ENCODE data around the gene FARS2.

Gene FARS2

GRCh38 chr6:5378331-5378730, 117.0 kb downstream of the FARS2 start:
- DNase-seq (ENCODE audit: low read depth in 2 of 2): no peak

- DNase-seq (ENCODE audit: low read depth in 2 of 2): no peak
These were observed 118.4 kb downstream of the FARS2 start for GRCh38 chr6:5379647-5380242.

GRCh38 chr6:5383856-5384255, 122.5 kb downstream of the FARS2 start:
- DNase-seq (ENCODE audit: low read depth in 2 of 2): no peak

GRCh38 chr6:5384276-5384675, 123.0 kb downstream of the FARS2 start:
- no peak for DNase-seq (ENCODE audit: low read depth in 2 of 2)

GRCh38 chr6:5388326-5388725, 127.0 kb downstream of the FARS2 start:
- no peak for DNase-seq (ENCODE audit: low read depth in 2 of 2)

- DNase-seq (ENCODE audit: low read depth in 2 of 2): no peak
These were observed 127.9 kb downstream of the FARS2 start for GRCh38 chr6:5389086-5389745.

GRCh38 chr6:5390177-5390576, 128.9 kb downstream of the FARS2 start:
- no peak for DNase-seq (ENCODE audit: low read depth in 2 of 2)

GRCh38 chr6:5394280-5394679, 133.0 kb downstream of the FARS2 start:
- DNase-seq (ENCODE audit: low read depth in 2 of 2): no peak

- no peak for DNase-seq (ENCODE audit: low read depth in 2 of 2)
These were observed 134.4 kb downstream of the FARS2 start for GRCh38 chr6:5395719-5396118.

- DNase-seq (ENCODE audit: low read depth in 2 of 2): peak in 1 of 2 experiments; percentile 7
These were observed 137.2 kb downstream of the FARS2 start for GRCh38 chr6:5398530-5398929.

GRCh38 chr6:5399391-5399790, 138.1 kb downstream of the FARS2 start:
- DNase-seq (ENCODE audit: low read depth in 2 of 2): no peak

- no peak for DNase-seq (ENCODE audit: low read depth in 2 of 2)
These were observed 140.8 kb downstream of the FARS2 start for GRCh38 chr6:5401845-5402738.

- no peak for DNase-seq (ENCODE audit: low read depth in 2 of 2)
These were observed 141.8 kb downstream of the FARS2 start for GRCh38 chr6:5403076-5403475.

- no peak for DNase-seq (ENCODE audit: low read depth in 2 of 2)
These were observed 142.3 kb downstream of the FARS2 start for GRCh38 chr6:5403609-5404008.

- no peak for DNase-seq (ENCODE audit: low read depth in 2 of 2)
These were observed 144.7 kb downstream of the FARS2 start for GRCh38 chr6:5405976-5406375.

GRCh38 chr6:5411414-5411813, 150.1 kb downstream of the FARS2 start:
- DNase-seq (ENCODE audit: low read depth in 2 of 2): no peak

GRCh38 chr6:5412017-5412416, 150.7 kb downstream of the FARS2 start:
- no peak for DNase-seq (ENCODE audit: low read depth in 2 of 2)

GRCh38 chr6:5412663-5413062, 151.3 kb downstream of the FARS2 start:
- no peak for DNase-seq (ENCODE audit: low read depth in 2 of 2)

GRCh38 chr6:5416250-5416649, 154.9 kb downstream of the FARS2 start:
- DNase-seq (ENCODE audit: low read depth in 2 of 2): no peak

- DNase-seq (ENCODE audit: low read depth in 2 of 2): no peak
These were observed 161.1 kb downstream of the FARS2 start for GRCh38 chr6:5422321-5422915.

GRCh38 chr6:5423251-5423650, 161.9 kb downstream of the FARS2 start:
- DNase-seq (ENCODE audit: low read depth in 2 of 2): no peak

GRCh38 chr6:5424726-5425125, 163.4 kb downstream of the FARS2 start:
- DNase-seq (ENCODE audit: low read depth in 2 of 2): no peak

All from stimulated activated CD4-positive, alpha-beta T cell treated with anti-CD3 and anti-CD28 coated beads, Interleukin-12 subunit alpha, Interleukin-12 subunit beta, amount 100 ng/mL, for 24 hours (primary cell).